Renal pelvis (tissue), 4 donors: Measurements from ENCODE around the gene TBC1D10A. TPM values are rescaled to one million over a fixed set of nuclear protein-coding genes. Genes with fewer than 3 reads are reported as not detected.

ENCODE experiments used
- DNase-seq: peaks from one replicate; pipeline ENCODE4 v3.0.0-alpha.2; 2013
- polyA plus RNA-seq, 3 donors: library from polyadenylated mRNA; unstranded; fragments of 120-200 nt; gene quantifications; one replicate each; pipeline ENCODE4 v1.2.1, GENCODE V29; 2013; ENCODE audit not compliant: insufficient read length in 3 of 3

TBC1D10A gene
- polyA plus RNA-seq, 3 donors: 15.1 to 20.3 (median 18.0) TPM

DNA sequence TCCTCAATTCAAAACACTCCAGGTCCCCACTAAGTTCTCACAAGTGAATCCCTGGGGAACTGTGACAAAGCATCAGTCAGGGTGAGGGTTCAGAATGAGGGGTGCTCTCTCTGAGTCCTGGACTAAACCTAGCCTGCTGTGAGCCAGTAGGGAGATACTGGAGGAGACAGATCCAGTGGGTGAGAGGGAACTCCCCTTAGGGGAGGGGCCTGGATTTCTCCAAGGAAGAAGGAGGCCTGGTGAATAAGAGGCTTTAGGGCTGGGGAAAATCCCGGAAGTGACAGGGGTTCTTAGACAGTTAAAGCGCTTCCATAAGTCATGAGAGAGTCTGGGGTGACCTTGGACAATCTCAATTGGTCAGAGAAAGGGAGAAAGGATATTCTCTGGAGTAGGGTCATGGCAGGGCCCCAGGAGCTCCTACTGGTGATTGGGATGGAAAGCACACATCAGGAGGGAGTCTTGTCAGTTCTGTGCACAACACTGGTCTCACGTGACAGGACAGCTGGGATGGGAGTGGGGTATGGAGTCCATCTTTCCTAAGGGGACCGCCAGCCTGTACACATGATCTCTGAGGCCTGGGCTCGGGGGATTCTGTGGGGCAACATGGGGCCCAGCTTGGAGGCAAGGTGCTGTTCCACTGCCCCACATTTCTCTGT, 1.5 kb downstream of the TBC1D10A start:
- no peak for DNase-seq

DNA sequence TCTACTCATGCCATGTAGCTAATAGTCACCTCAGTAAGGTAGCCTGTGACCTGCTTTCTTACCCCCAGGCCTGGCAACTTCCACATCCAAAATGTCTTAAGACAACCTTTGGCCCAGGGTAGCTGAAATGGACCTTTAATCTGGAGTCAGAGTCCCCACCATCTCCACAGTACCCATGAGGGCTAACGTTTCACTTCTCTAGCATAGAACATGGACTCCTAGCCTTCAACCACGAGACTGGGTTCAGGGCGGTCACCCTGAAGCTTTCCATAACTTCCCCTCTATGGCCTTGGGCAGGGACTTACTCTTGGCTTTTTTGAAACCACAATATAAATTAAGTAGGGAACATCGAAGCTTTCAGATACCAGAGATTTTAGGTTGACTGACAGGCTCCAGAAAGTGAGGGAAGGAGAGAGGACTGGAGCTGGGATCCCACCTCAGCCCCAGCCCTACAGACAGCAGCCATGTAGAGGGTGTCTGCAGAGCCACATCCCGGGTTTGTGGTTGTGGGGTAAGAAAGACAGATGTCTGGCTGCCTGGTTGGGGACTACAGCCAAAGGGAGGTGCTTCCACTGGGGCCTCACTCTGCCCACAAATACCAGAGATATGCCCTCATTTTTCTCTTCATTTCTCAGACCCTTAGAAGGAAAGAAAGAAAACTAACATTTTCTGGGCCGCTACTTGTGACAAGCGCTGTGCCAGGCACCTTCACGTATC, 2.6 kb downstream of the TBC1D10A start:
- DNase-seq: no peak

DNA sequence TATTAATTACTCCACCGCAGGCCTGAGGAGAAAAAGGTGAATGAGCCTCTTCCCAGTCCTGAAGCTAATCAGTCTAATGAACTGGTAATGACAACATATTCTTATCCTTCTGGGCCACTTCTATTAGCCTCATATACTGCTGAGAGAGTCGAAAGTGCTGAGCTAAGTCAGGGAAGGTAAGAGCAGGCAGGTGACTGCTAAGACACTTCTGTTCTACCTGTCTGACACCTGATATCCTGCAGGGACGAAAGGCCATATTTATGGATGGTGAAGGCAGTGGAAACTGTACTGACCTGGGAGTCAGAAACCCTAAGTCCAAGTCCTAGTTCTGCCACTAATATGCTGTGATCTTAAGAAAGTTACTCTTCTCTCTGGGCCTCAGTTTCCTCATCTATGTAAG, 3.5 kb downstream of the TBC1D10A start:
- DNase-seq: no peak

GRCh38 chr22:30321461-30321860, 5.3 kb downstream of the TBC1D10A start:
- no peak for DNase-seq

- no peak for DNase-seq
Measured at GRCh38 chr22:30320021-30320556, 6.7 kb downstream of the TBC1D10A start.

DNA sequence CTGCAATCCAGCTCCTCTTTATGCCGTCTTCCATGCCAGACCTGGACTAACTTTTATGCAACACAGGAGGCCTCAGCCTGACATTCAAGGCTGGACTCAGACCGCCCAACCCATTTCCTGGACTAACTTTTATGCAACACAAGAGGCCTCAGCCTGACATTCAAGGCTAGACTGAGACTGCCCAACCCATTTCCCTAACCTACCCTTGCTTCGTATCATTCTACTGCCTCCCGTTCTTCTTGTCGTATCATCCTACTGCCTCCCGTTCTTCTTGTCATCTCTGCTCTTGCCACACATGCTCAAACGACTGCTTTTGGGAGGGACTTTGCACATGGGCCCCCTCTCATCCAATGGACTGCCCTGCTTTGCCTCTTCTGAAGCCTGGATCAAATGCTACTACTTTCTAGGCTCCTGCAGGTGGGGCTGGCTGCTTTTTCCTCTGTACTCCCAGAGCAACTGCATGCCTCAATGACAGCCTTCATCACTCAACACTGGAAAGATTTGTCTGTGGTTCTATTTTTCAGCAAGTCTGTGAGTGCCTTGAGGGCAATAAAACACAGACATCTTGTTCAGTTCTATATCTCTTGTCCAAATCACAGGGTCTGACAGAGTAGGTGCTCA, 7.8 kb downstream of the TBC1D10A start:
- no peak for DNase-seq

DNA sequence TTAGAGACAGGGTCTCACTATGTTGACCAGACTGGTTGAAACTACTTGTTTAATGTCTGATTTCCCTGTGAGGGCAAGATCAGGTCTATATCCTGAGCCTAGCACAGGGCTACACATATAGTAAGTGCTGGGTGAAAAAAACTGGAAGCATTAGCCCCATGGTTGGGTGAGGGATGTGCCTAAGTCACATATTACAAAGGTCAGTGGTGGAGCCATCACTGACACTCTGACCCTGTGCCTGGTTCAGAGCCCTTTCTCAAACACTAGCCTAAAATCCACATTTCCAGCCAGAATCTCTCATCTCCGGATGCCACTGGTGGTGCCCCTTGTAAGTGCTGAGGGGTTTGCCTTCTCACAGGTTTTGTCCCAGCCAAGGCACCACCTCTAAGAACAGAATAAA, 9.0 kb downstream of the TBC1D10A start:
- no peak for DNase-seq

- no peak for DNase-seq
Measured at GRCh38 chr22:30315962-30316576, 10.7 kb downstream of the TBC1D10A start.

DNA sequence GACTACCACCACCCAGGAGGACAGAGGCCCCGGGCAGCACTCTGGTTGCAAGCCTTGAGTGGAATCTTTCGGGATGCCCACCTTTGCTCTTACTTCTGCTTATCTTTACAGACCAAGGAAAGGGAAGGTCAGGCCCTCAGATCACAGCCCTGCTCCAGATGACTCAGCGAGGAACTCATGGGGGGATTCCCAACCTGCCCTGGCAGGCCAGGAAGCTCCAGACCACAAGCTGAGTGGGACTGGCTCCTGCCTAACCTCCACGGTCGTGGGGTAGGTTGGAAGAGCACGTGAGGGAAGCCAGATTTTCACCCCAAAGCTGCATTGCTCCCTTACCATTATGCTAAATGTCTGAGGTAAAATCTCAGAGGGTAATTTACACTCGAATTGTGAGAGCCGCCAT, 11.8 kb downstream of the TBC1D10A start:
- DNase-seq: no peak

DNA sequence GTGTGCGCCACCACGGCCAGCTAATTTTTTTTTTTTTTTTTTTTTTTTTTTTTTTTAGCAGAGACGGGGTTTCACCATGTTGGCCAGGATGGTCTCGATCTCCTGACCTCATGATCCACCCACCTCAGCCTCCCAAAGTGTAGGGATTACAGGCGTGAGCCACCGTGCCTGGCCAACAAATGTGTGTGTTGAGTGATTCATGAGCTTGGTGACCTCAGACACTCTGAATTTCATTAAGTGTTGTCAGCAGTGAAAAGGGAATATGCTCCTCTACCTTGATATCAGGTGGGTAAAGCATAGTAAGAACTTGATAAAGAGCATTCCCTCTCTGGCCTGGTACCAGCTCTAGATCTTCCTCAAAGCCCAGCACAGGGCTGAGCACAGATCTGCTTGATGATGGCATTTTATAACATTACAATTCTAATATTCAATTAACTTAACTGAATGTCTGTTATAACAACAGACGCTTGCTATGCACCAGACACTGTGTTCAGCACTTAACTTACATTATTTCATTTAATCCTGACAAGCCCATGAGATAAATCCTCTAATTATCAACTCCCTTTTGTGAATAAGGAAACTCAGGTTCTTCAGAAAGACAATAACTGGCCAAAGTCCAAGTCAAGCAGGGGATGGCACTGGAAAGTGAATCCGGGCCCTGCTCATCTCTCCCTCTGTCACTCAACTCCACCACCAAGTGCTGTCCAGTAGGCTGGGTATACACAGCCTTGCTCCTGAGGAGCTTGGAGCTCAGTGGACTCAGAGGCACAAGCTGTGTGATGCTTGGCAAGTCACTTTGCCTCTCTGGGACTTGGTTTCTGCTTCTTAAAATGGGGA, 13.0 kb downstream of the TBC1D10A start:
- no peak for DNase-seq

DNA sequence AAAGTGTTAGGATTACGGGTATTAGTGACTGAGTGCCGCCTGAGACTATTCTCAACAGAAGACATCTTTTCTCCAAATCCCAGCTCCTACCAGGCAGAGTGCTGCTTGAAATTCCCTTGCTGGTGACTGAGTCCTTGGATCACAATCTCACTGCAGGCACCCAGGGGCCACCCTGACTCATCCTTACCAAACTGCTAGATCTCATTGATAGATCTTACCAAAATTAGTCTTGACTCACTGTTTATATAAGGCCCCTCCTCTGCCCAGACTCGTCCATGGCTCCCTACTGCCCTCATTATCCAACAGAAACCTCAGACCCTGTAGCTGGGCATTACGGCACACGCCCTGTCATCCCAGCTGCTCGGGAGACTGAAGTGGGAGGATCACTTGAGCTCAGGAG, 14.7 kb downstream of the TBC1D10A start:
- no peak for DNase-seq

- DNase-seq: peak; percentile 62
Measured at GRCh38 chr22:30310881-30311771, 15.6 kb downstream of the TBC1D10A start.

GRCh38 chr22:30309951-30310741, 16.6 kb downstream of the TBC1D10A start:
- no peak for DNase-seq

DNA sequence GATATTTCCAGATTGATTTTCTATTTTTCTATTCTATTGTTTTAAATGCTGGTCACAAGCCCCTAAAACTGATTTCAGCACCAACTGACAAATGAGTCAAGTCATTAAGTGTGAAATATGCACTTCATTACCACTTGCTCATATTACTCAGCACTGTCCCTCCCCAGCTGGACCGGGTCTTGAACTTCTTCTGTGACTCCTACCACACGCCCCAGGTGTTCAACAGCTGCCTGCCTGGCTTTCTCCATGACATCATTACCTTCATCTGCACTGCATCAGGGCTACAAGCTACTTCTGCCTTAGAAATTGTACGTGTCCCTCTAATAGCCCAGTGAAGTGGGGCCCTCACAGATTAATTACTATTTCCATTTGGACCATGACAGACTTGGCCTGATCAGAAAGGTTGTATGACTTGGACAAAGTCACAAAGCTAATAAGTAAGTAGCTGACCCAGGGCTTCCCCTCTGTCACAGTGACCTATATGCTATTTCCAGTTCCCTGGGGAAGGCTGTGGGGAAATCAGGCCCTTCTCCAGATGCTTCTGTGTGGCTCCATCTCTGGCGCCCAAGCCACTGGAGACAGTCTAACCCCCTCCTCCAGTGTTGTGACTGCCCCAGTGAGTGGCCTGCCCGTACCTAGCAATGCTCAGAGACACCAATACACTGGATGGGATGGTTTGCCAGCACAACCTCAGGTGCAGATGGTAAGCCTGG, 18.1 kb downstream of the TBC1D10A start:
- DNase-seq: no peak

- DNase-seq: no peak
Measured at GRCh38 chr22:30308093-30308492, 18.6 kb downstream of the TBC1D10A start.

GRCh38 chr22:30307041-30307574, 19.6 kb downstream of the TBC1D10A start:
- no peak for DNase-seq

GRCh38 chr22:30306627-30307011, 20.1 kb downstream of the TBC1D10A start:
- no peak for DNase-seq

DNA sequence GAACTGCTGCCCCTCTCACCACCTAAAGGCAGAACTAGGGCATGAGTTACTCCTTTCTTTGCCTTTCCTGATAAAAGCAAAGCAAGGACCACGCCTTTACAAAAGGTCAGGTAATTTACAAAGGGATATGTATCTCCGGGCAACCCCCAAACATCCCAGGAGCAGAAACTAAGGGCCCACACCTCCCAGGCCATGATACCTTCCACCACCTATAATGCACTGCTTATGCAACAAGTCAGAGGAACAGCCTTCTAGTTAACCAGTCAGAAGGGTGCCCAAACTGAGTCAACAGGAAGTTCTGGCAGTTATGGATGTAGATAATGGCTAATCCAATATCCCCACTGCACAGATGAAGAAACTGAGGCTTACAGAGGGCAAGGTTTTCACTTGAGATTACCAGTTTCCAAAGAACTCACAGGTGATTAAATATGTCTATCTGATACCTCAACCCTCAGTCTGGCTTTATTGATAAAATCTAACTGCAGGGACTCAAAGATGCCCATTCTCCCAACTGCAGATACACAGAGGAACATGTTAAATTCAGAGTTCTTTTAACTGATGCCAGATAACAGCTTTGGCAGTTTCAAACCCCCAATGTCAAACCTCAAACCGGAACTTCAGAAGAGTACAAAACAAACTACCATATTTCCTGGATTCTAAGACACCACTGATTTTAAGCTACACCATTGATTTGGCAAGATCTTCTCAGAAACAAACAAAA, 20.7 kb downstream of the TBC1D10A start:
- DNase-seq: no peak
